Measurements from ENCODE around the gene C16orf86.

The C16orf86 gene

GRCh38 chr16:67666559-67667452 is at the start of gene C16orf86, which contains the start of gene ENKD1:
Gene C16orf86 (plus strand): TSS chr16:67666814. CDS start chr16:67666971, 157 bp downstream.
Gene ENKD1 (minus strand): TSS chr16:67666750. CDS start chr16:67666442, 308 bp downstream.
- in situ Hi-C loops (cut with MboI; ENCODE audit: low sequenced_read_pairs) = no loop called here

GRCh38 chr16:67628216-67628615 is 38.4 kb upstream of the C16orf86 start:
- in situ Hi-C loops (cut with MboI; ENCODE audit: low sequenced_read_pairs) = no loop called here

- in situ Hi-C loops (cut with MboI; ENCODE audit: low sequenced_read_pairs) = no loop called here
Observed at GRCh38 chr16:67632415-67633172, 34.0 kb upstream of the C16orf86 start.

- in situ Hi-C loops (cut with MboI; ENCODE audit: low sequenced_read_pairs) = no loop called here
Observed at GRCh38 chr16:67636713-67637112, 29.9 kb upstream of the C16orf86 start.

GRCh38 chr16:67637625-67638024 is 29.0 kb upstream of the C16orf86 start:
- in situ Hi-C loops (cut with MboI; ENCODE audit: low sequenced_read_pairs) = no loop called here

- in situ Hi-C loops (cut with MboI; ENCODE audit: low sequenced_read_pairs) = no loop called here
Observed at GRCh38 chr16:67641779-67642708, 24.6 kb upstream of the C16orf86 start.

- in situ Hi-C loops (cut with MboI; ENCODE audit: low sequenced_read_pairs) = no loop called here
Observed at GRCh38 chr16:67644038-67644437, 22.6 kb upstream of the C16orf86 start.

- in situ Hi-C loops (cut with MboI; ENCODE audit: low sequenced_read_pairs) = no loop called here
Observed at GRCh38 chr16:67645397-67646121, 21.1 kb upstream of the C16orf86 start.

- in situ Hi-C loops (cut with MboI; ENCODE audit: low sequenced_read_pairs) = no loop called here
Observed at GRCh38 chr16:67647111-67647651, 19.4 kb upstream of the C16orf86 start.

GRCh38 chr16:67647681-67648080 is 18.9 kb upstream of the C16orf86 start:
- in situ Hi-C loops (cut with MboI; ENCODE audit: low sequenced_read_pairs) = no loop called here

GRCh38 chr16:67648088-67648763 is 18.4 kb upstream of the C16orf86 start:
- in situ Hi-C loops (cut with MboI; ENCODE audit: low sequenced_read_pairs) = no loop called here

GRCh38 chr16:67648764-67649407 is 17.7 kb upstream of the C16orf86 start:
- in situ Hi-C loops (cut with MboI; ENCODE audit: low sequenced_read_pairs) = no loop called here

GRCh38 chr16:67649494-67649931 is 17.1 kb upstream of the C16orf86 start:
- in situ Hi-C loops (cut with MboI; ENCODE audit: low sequenced_read_pairs) = no loop called here

- in situ Hi-C loops (cut with MboI; ENCODE audit: low sequenced_read_pairs) = no loop called here
Observed at GRCh38 chr16:67650023-67650422, 16.6 kb upstream of the C16orf86 start.

- in situ Hi-C loops (cut with MboI; ENCODE audit: low sequenced_read_pairs) = no loop called here
Observed at GRCh38 chr16:67651039-67651438, 15.6 kb upstream of the C16orf86 start.

- in situ Hi-C loops (cut with MboI; ENCODE audit: low sequenced_read_pairs) = no loop called here
Observed at GRCh38 chr16:67651847-67652246, 14.8 kb upstream of the C16orf86 start.

GRCh38 chr16:67652578-67653127 is 14.0 kb upstream of the C16orf86 start:
- in situ Hi-C loops (cut with MboI; ENCODE audit: low sequenced_read_pairs) = no loop called here

- in situ Hi-C loops (cut with MboI; ENCODE audit: low sequenced_read_pairs) = no loop called here
Observed at GRCh38 chr16:67653128-67653788, 13.4 kb upstream of the C16orf86 start.

All from HL-60/S4 treated with retinoic acid at 250 ng/mL for 4 days and 3 days (cell line).